GM21360 (cell line): Measurements from ENCODE around the gene IKZF2.
A peak's percentile ranks its signal among the peaks of the same experiment; 100 is the strongest.

ENCODE experiments used
- ATAC-seq: cut with Tn5 transposase; IDR thresholded peaks from one replicate; pipeline ENCODE4 v1.9.1; 2021; ENCODE audit warnings: mild to moderate bottlenecking, moderate library complexity; ENCODE audit not compliant: unreplicated experiment

Gene IKZF2

GRCh38 chr2:213007290-213007838, 144.0 kb downstream of the IKZF2 start:
- no peak for ATAC-seq

GRCh38 chr2:213004197-213004821, 147.1 kb downstream of the IKZF2 start:
- no peak for ATAC-seq

- ATAC-seq, result peak; percentile 51
Measured at GRCh38 chr2:213002383-213002782, 149.0 kb downstream of the IKZF2 start.

- no peak for ATAC-seq
Measured at GRCh38 chr2:213001297-213001910, 150.0 kb downstream of the IKZF2 start.

- no peak for ATAC-seq
Measured at GRCh38 chr2:212998626-212999359, 152.6 kb downstream of the IKZF2 start.

GRCh38 chr2:212997526-212998020, 153.8 kb downstream of the IKZF2 start:
- ATAC-seq, result no peak

- ATAC-seq, result no peak
Measured at GRCh38 chr2:212995920-212996319, 155.5 kb downstream of the IKZF2 start.

GRCh38 chr2:212994976-212995375, 156.4 kb downstream of the IKZF2 start:
- no peak for ATAC-seq

GRCh38 chr2:212991120-212991519, 160.3 kb downstream of the IKZF2 start:
- ATAC-seq, result peak; percentile 84

GRCh38 chr2:212990697-212991096, 160.7 kb downstream of the IKZF2 start:
- ATAC-seq, result peak; percentile 73

- ATAC-seq, result no peak
Measured at GRCh38 chr2:212987492-212987891, 163.9 kb downstream of the IKZF2 start.

- no peak for ATAC-seq
Measured at GRCh38 chr2:212984129-212984528, 167.3 kb downstream of the IKZF2 start.

- no peak for ATAC-seq
Measured at GRCh38 chr2:212979799-212980198, 171.6 kb downstream of the IKZF2 start.

GRCh38 chr2:212979046-212979612, 172.3 kb downstream of the IKZF2 start:
- no peak for ATAC-seq

- no peak for ATAC-seq
Measured at GRCh38 chr2:212977152-212977551, 174.3 kb downstream of the IKZF2 start.

GRCh38 chr2:212975333-212975732, 176.1 kb downstream of the IKZF2 start:
- no peak for ATAC-seq

GRCh38 chr2:212974692-212975091, 176.7 kb downstream of the IKZF2 start:
- no peak for ATAC-seq

- ATAC-seq, result no peak
Measured at GRCh38 chr2:212973347-212973746, 178.1 kb downstream of the IKZF2 start.

- no peak for ATAC-seq
Measured at GRCh38 chr2:212970132-212970531, 181.3 kb downstream of the IKZF2 start.

- ATAC-seq, result no peak
Measured at GRCh38 chr2:212968284-212969081, 182.9 kb downstream of the IKZF2 start.
